ENCODE results near the gene POLE.

The POLE gene

GRCh38 chr12:132724506-132725241 lies 37.5 kb upstream of the POLE start:
- H3K36me3 ChIP-seq (ENCODE audit: insufficient read depth, low read length): peaks cover 77% of the 10 kb centered on the region
- no peak overlapping the region for H3K27ac ChIP-seq (ENCODE audit: low read depth, low read length)
- H3K4me1 ChIP-seq (ENCODE audit: insufficient read depth, low read length): no peaks in the 10 kb centered on the region
- H3K9ac ChIP-seq (ENCODE audit: low read length): no peak overlapping the region
- H3K9me3 ChIP-seq (ENCODE audit: low read length): no peaks in the 10 kb centered on the region
- no peak overlapping the region for H3K4me3 ChIP-seq (ENCODE audit: low read depth in 1 of 2, low read length in 2 of 2)
- no peaks in the 10 kb centered on the region for H3K27me3 ChIP-seq (ENCODE audit: control insufficient read depth in 1 of 2, insufficient read depth in 2 of 2, low read length in 2 of 2)

- no peak overlapping the region for H3K9ac ChIP-seq (ENCODE audit: low read length)
- no peak overlapping the region for H3K27ac ChIP-seq (ENCODE audit: low read depth, low read length)
These were observed 36.6 kb upstream of the POLE start for GRCh38 chr12:132723764-132724140.

GRCh38 chr12:132723015-132723763 lies 36.0 kb upstream of the POLE start:
- H3K4me1 ChIP-seq (ENCODE audit: insufficient read depth, low read length): no peaks in the 10 kb centered on the region
- no peaks in the 10 kb centered on the region for H3K27me3 ChIP-seq (ENCODE audit: control insufficient read depth in 1 of 2, insufficient read depth in 2 of 2, low read length in 2 of 2)
- H3K4me3 ChIP-seq (ENCODE audit: low read depth in 1 of 2, low read length in 2 of 2): no peak overlapping the region
- H3K9me3 ChIP-seq (ENCODE audit: low read length): no peaks in the 10 kb centered on the region
- H3K27ac ChIP-seq (ENCODE audit: low read depth, low read length): no peak overlapping the region
- H3K9ac ChIP-seq (ENCODE audit: low read length): no peak overlapping the region
- H3K36me3 ChIP-seq (ENCODE audit: insufficient read depth, low read length): peaks cover 78% of the 10 kb centered on the region

More at GRCh38 chr12:132723764-132724140, 36.6 kb upstream of the POLE start:
- no peaks in the 10 kb centered on the region for H3K9me3 ChIP-seq (ENCODE audit: low read length)
- H3K4me1 ChIP-seq (ENCODE audit: insufficient read depth, low read length): no peaks in the 10 kb centered on the region
- H3K36me3 ChIP-seq (ENCODE audit: insufficient read depth, low read length): peaks cover 81% of the 10 kb centered on the region
- no peak overlapping the region for H3K4me3 ChIP-seq (ENCODE audit: low read depth in 1 of 2, low read length in 2 of 2)
- H3K27me3 ChIP-seq (ENCODE audit: control insufficient read depth in 1 of 2, insufficient read depth in 2 of 2, low read length in 2 of 2): no peaks in the 10 kb centered on the region

- H3K36me3 ChIP-seq (ENCODE audit: insufficient read depth, low read length): peaks cover 61% of the 10 kb centered on the region
- H3K4me1 ChIP-seq (ENCODE audit: insufficient read depth, low read length): no peaks in the 10 kb centered on the region
- no peaks in the 10 kb centered on the region for H3K9me3 ChIP-seq (ENCODE audit: low read length)
- no peaks in the 10 kb centered on the region for H3K27me3 ChIP-seq (ENCODE audit: control insufficient read depth in 1 of 2, insufficient read depth in 2 of 2, low read length in 2 of 2)
- no peak overlapping the region for H3K27ac ChIP-seq (ENCODE audit: low read depth, low read length)
- H3K9ac ChIP-seq (ENCODE audit: low read length): no peak overlapping the region
- H3K4me3 ChIP-seq (ENCODE audit: low read depth in 1 of 2, low read length in 2 of 2): no peak overlapping the region
These were observed 33.6 kb upstream of the POLE start for GRCh38 chr12:132720606-132721345.

GRCh38 chr12:132719954-132720324 lies 32.8 kb upstream of the POLE start:
- Histone ChIP-seq H3K36me3 (ENCODE audit: insufficient read depth, low read length) (peaks cover 54% of the 10 kb centered on the region), H3K9ac (ENCODE audit: low read length) (no peak overlapping the region), H3K27ac (ENCODE audit: low read depth, low read length) (no peak overlapping the region), H3K4me1 (ENCODE audit: insufficient read depth, low read length) (no peaks in the 10 kb centered on the region), H3K9me3 (ENCODE audit: low read length) (no peaks in the 10 kb centered on the region), H3K27me3 (ENCODE audit: control insufficient read depth in 1 of 2, insufficient read depth in 2 of 2, low read length in 2 of 2) (no peaks in the 10 kb centered on the region), H3K4me3 (ENCODE audit: low read depth in 1 of 2, low read length in 2 of 2) (no peak overlapping the region)

GRCh38 chr12:132719141-132719953 lies 32.2 kb upstream of the POLE start:
- Histone ChIP-seq H3K9ac (ENCODE audit: low read length) (no peak overlapping the region), H3K27ac (ENCODE audit: low read depth, low read length) (no peak overlapping the region), H3K36me3 (ENCODE audit: insufficient read depth, low read length) (peaks cover 54% of the 10 kb centered on the region), H3K27me3 (ENCODE audit: control insufficient read depth in 1 of 2, insufficient read depth in 2 of 2, low read length in 2 of 2) (no peaks in the 10 kb centered on the region), H3K4me3 (ENCODE audit: low read depth in 1 of 2, low read length in 2 of 2) (no peak overlapping the region), H3K9me3 (ENCODE audit: low read length) (no peaks in the 10 kb centered on the region), H3K4me1 (ENCODE audit: insufficient read depth, low read length) (no peaks in the 10 kb centered on the region)

- no peak overlapping the region for H3K27ac ChIP-seq (ENCODE audit: low read depth, low read length)
- H3K4me3 ChIP-seq (ENCODE audit: low read depth in 1 of 2, low read length in 2 of 2): no peak overlapping the region
- H3K9ac ChIP-seq (ENCODE audit: low read length): no peak overlapping the region
- H3K4me1 ChIP-seq (ENCODE audit: insufficient read depth, low read length): no peaks in the 10 kb centered on the region
- no peaks in the 10 kb centered on the region for H3K9me3 ChIP-seq (ENCODE audit: low read length)
- H3K36me3 ChIP-seq (ENCODE audit: insufficient read depth, low read length): peaks cover 47% of the 10 kb centered on the region
- H3K27me3 ChIP-seq (ENCODE audit: control insufficient read depth in 1 of 2, insufficient read depth in 2 of 2, low read length in 2 of 2): no peaks in the 10 kb centered on the region
These were observed 31.5 kb upstream of the POLE start for GRCh38 chr12:132718644-132719043.

GRCh38 chr12:132717531-132718387 lies 30.6 kb upstream of the POLE start:
- H3K9ac ChIP-seq (ENCODE audit: low read length): no peak overlapping the region
- H3K4me3 ChIP-seq (ENCODE audit: low read depth in 1 of 2, low read length in 2 of 2): no peak overlapping the region
- H3K27ac ChIP-seq (ENCODE audit: low read depth, low read length): no peak overlapping the region
- H3K9me3 ChIP-seq (ENCODE audit: low read length): no peaks in the 10 kb centered on the region
- no peaks in the 10 kb centered on the region for H3K27me3 ChIP-seq (ENCODE audit: control insufficient read depth in 1 of 2, insufficient read depth in 2 of 2, low read length in 2 of 2)
- no peaks in the 10 kb centered on the region for H3K4me1 ChIP-seq (ENCODE audit: insufficient read depth, low read length)
- H3K36me3 ChIP-seq (ENCODE audit: insufficient read depth, low read length): peaks cover 38% of the 10 kb centered on the region

GRCh38 chr12:132717011-132717410 lies 29.9 kb upstream of the POLE start:
- Histone ChIP-seq H3K9ac (ENCODE audit: low read length) (no peak overlapping the region), H3K27me3 (ENCODE audit: control insufficient read depth in 1 of 2, insufficient read depth in 2 of 2, low read length in 2 of 2) (no peaks in the 10 kb centered on the region), H3K36me3 (ENCODE audit: insufficient read depth, low read length) (peaks cover 36% of the 10 kb centered on the region), H3K27ac (ENCODE audit: low read depth, low read length) (no peak overlapping the region), H3K9me3 (ENCODE audit: low read length) (no peaks in the 10 kb centered on the region), H3K4me1 (ENCODE audit: insufficient read depth, low read length) (no peaks in the 10 kb centered on the region), H3K4me3 (ENCODE audit: low read depth in 1 of 2, low read length in 2 of 2) (no peak overlapping the region)

- Histone ChIP-seq H3K4me1 (ENCODE audit: insufficient read depth, low read length) (peaks cover 6% of the 10 kb centered on the region), H3K9me3 (ENCODE audit: low read length) (no peaks in the 10 kb centered on the region), H3K4me3 (ENCODE audit: low read depth in 1 of 2, low read length in 2 of 2) (no peak overlapping the region), H3K36me3 (ENCODE audit: insufficient read depth, low read length) (peaks cover 36% of the 10 kb centered on the region), H3K27me3 (ENCODE audit: control insufficient read depth in 1 of 2, insufficient read depth in 2 of 2, low read length in 2 of 2) (no peaks in the 10 kb centered on the region), H3K27ac (ENCODE audit: low read depth, low read length) (no peak overlapping the region), H3K9ac (ENCODE audit: low read length) (no peak overlapping the region)
These were observed 29.2 kb upstream of the POLE start for GRCh38 chr12:132716356-132716755.

Measured in muscle layer of colon (tissue), 2 donors.